GM19239 (cell line): ENCODE measurements around the gene KCNIP2.

Experiments
- DNase-seq: peaks from one replicate; pipeline ENCODE4 v3.0.0; 2011; ENCODE audit warnings: low spot score; ENCODE audit not compliant: insufficient read length
- FAIRE-seq: peaks from 2 replicates; lab custom pipeline; 2011; peaks lifted over from hg19 to GRCh38; lab: Jason Lieb, UNC

KCNIP2 gene

GRCh38 chr10:101856626-101857025, 13.0 kb upstream of the KCNIP2 start:
- DNase-seq (no peak), FAIRE-seq (no peak)

- FAIRE-seq = no peak
Measured at GRCh38 chr10:101851411-101852116, 8.0 kb upstream of the KCNIP2 start.

GRCh38 chr10:101850749-101851148, 7.1 kb upstream of the KCNIP2 start:
- FAIRE-seq (no peak), DNase-seq (no peak)

More at GRCh38 chr10:101851411-101852116, 8.0 kb upstream of the KCNIP2 start:
- no peak for DNase-seq

DNA sequence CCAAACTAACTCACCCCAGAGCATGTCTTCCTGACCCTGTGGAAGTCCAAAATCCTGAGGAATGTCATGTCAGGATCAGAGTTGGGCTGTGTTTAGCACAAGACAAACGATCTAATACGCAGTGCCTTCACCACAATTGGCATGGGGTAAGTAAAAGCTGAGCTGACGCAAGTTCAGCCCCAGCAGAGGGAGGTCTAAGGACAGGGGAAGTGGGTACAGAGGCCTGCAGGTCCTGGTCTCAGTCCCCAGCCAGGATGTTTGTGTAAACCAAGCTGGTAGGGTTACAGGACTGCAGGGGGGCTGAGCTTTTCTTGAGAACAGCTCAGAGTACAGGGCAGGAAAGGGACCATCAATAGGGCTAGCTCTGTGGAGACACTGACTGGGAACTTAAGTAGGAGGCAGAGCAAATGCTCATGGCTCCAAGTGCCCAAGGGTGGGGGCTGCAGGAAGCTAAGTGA, 5.3 kb upstream of the KCNIP2 start:
- DNase-seq (no peak), FAIRE-seq (no peak)

DNA sequence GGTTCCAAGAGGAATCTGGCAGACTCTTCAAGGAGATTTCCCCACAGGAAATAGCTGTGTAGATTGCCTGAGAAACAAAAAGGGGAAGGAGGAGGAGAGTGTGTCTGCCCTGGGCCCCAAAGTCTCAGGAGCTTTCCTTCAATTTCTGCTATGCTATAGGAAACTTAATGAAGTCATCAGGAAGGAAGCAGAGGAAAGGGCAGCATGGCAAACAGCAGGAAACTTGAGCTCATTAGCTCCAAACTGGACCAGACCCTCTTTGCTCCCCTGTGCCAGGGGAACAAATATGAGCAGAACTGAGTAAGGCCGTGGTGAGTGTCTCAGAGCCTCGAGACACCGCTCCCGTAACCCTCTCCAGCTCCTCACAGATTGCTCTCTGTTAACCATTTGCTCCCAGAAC, 4.8 kb upstream of the KCNIP2 start:
- no peak for DNase-seq
- no peak for FAIRE-seq

- no peak for FAIRE-seq
- DNase-seq = no peak
Measured at GRCh38 chr10:101845893-101846292, 2.3 kb upstream of the KCNIP2 start.

GRCh38 chr10:101841826-101842225, 1.8 kb downstream of the KCNIP2 start:
- no peak for DNase-seq
- FAIRE-seq = no peak

- FAIRE-seq (peak; percentile 88), DNase-seq (peak; percentile 94)
Measured at GRCh38 chr10:101840741-101841453, 2.7 kb downstream of the KCNIP2 start.

GRCh38 chr10:101840102-101840684, 3.4 kb downstream of the KCNIP2 start:
- DNase-seq = no peak
- no peak for FAIRE-seq

DNA sequence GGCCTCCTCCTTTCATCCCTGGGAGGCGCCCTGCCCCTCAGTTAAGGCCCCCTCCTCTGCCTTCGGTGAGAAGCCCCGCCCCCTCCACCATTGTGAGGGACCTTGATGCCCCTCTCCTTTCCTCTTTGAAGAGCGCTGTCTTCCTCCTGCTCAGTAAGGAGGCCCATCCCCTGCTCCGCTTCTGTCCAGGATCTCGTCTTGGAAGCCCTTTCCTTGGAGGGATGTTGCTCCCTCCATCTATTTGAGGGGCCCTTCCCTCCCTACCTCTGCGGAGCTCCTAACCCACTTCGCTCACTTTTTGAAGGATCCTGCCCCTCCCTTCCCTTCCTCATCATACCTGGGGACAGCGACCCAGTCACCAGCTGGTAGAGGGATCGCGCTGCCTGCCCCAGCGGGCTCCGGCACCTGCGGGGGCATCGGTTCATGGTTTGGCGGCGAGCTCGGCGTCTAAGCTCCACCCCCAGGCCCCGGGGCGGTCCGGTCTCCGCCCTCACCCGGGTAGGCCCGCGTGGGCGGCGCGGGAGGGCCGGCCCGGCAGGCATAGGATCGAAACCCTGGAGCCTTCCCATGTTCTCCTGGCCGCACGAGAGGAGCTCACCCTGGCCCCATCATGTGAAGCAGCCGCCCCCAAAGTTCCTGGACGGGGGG, 4.1 kb downstream of the KCNIP2 start:
- DNase-seq (no peak), FAIRE-seq (no peak)

DNA sequence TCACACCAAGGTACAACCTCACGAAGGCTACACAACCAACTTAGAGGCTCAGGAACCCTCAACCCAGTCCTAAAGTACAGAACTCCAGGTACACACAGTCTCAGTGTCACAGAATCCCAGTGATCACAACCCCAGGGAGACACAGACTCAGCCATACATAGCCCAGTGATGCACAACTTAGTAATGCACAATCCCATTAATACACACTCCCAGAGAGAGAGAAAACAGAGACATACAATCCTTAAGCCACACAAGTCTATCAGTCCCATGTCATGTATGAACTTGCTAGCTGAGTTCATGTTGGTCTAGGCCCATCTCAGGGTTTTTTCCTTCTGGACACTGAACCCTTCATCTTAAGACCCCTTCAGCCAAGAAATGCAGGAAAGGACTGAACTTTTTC, 4.6 kb downstream of the KCNIP2 start:
- DNase-seq = no peak
- no peak for FAIRE-seq

GRCh38 chr10:101838416-101838970, 5.1 kb downstream of the KCNIP2 start:
- no peak for FAIRE-seq
- no peak for DNase-seq

GRCh38 chr10:101837748-101838147, 5.9 kb downstream of the KCNIP2 start:
- no peak for FAIRE-seq
- DNase-seq = no peak

- DNase-seq (no peak), FAIRE-seq (no peak)
Measured at GRCh38 chr10:101835362-101835761, 8.2 kb downstream of the KCNIP2 start.

GRCh38 chr10:101834341-101834740, 9.3 kb downstream of the KCNIP2 start:
- DNase-seq (no peak), FAIRE-seq (no peak)

DNA sequence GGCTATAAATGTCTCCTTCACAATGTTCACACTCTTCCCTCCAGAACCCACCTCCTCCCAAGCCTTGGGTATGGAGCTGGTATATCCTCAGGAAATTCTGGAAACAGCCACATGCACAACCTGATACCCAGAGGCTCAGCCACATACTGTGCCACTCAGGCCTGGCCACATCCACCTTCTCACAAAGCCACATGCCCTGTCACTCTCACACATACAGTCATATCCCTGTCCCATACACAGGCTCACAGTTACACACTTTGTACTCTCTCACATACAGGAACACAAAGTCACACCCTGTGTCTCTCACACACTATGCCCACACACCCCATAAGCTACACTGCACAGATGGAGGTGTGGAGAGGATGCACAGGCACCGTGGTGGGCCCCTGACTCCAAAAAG, 10.1 kb downstream of the KCNIP2 start:
- no peak for DNase-seq
- FAIRE-seq = no peak

- FAIRE-seq (no peak), DNase-seq (no peak)
Measured at GRCh38 chr10:101832325-101832771, 11.3 kb downstream of the KCNIP2 start.

- DNase-seq (no peak), FAIRE-seq (peak; percentile 68)
Measured at GRCh38 chr10:101831169-101831811, 12.3 kb downstream of the KCNIP2 start.

DNA sequence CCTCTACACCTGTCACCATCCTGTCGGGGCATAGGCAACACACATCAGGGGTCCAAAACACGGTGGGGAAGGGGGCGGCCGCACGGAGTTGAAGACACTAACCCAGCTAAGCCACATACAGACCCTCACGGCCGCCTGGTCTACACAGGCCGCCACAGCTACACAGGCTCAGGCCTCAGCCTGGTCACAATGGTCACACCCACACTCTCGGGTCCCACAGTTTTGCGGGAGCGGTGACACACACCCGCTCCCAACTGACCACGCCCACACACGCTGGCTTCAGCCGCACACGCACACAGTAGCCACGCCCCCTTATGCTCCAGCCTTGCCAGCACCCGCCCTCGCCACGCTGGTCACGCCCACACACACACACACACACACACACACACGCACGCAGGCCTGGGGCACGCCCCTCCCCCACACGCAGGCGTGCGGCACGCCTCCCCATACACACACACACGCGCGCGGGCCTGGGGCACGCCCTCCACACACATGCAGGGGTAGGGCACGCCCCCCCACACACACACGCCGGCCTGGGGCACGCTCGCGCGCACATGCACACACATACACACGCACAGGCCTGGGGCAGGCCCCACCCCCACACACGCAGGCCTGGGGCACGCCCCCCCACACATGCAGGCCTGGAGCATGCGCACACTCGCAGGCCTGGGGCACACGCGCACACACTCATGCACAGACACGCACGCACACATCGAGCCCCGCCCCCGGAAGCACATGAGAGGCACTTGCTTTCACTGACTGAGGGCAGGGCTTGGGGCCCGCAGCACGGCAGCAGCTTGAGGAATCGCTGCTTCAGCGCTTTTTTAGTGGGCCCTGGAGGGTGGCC, 13.1 kb downstream of the KCNIP2 start:
- FAIRE-seq (peak; percentile 97), DNase-seq (peak; percentile 74)
